BLaER1 treated with 17β-estradiol and CSF1 and Interleukin-3, amounts not matched to agents 10 nM and 100 nM (cell line): ENCODE data around the gene TSPAN3.

Source experiments
- H3K27ac ChIP-seq, 11 experiments: shearing (Covaris generic); formaldehyde crosslinking; 2 replicates each; pipeline ENCODE4 v1.8.1; 2022
- H3K27me3 ChIP-seq, 11 experiments: shearing (Covaris generic); formaldehyde crosslinking; 2 replicates each; pipeline ENCODE4 v1.8.1; 2022
- H3K36me3 ChIP-seq, 11 experiments: shearing (Covaris generic); formaldehyde crosslinking; 2 replicates each; pipeline ENCODE4 v1.8.1; 2022
- H3K4me1 ChIP-seq, 10 experiments: shearing (Covaris generic); formaldehyde crosslinking; 2 replicates each; pipeline ENCODE4 v1.8.1; 2022
- H3K4me2 ChIP-seq, 11 experiments: shearing (Covaris generic); formaldehyde crosslinking; 2 replicates each; pipeline ENCODE4 v1.8.1; 2022
- H3K4me3 ChIP-seq, 10 experiments: shearing (Covaris generic); formaldehyde crosslinking; 2 replicates each; pipeline ENCODE4 v1.8.1; 2022
- H3K9ac ChIP-seq, 11 experiments: shearing (Covaris generic); formaldehyde crosslinking; 2 replicates each; pipeline ENCODE4 v1.8.1; 2022
- H3K9me3 ChIP-seq, 11 experiments: shearing (Covaris generic); formaldehyde crosslinking; replicated peaks in 1 of 11; 2 replicates each; pipeline ENCODE4 v1.8.1; 2022
- H4K20me1 ChIP-seq, 11 experiments: shearing (Covaris generic); formaldehyde crosslinking; 2 replicates each; pipeline ENCODE4 v1.8.1; 2022
- Cebpa-rat ChIP-seq, 11 experiments: shearing (Covaris generic); IDR thresholded peaks; 2 replicates each; pipeline ENCODE4 v1.8.1; 2022

TSPAN3 gene

DNA sequence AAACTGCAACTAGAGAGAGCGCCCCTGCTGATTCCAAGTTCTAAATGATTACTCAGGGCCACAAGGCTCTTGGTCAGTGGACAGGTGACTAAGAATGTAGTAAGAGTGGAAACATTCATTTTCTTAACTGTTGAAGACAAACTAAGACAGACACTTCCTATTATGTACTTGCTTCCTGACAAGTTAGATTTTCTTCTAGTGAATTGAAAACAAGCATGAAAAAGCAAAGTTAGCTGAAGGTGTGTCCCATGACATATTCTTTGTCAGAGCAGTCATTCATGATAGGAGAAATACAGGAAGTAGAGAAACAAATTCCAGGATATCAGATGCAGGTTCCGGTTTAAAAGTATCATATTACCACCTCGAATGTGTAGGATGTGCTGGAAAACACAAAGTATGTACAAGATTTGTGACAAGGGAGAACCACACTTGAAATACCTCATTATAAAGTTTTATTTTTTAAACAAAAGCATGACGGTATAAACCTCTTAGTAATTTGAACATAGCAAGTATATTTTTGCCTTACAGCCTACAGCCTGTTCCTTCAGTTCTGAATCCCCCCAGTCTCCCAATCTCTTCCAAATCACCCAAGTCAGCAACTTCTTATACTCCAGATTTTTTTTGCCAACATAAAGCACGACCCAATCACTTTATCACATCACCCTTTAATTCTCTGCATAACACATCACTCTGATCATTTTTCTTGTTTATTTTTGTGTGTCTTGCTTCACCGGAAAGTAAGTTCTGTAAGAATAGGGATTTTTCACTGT lies 6.2 kb downstream of the TSPAN3 start:
- no peak overlapping the region for H3K9ac ChIP-seq
- H4K20me1 ChIP-seq: peaks cover 12 to 100% (median 99%) of the 10 kb centered on the region in 11 experiments; a peak in 20 of 22 replicates
- no peaks in the 10 kb centered on the region for H3K27me3 ChIP-seq
- peak overlapping the region in 8 of 11 experiments; percentile 3 to 76 (median 23); a peak in 12 of 22 replicates for H3K4me2 ChIP-seq
- TF ChIP-seq Cebpa-rat (IDR thresholded peaks at IDR 0.05): no peak
- no peaks in the 10 kb centered on the region for H3K9me3 ChIP-seq
- H3K27ac ChIP-seq: peak overlapping the region in 5 of 11 experiments; percentile 9 to 47 (median 33); a peak in 6 of 22 replicates
- peaks cover 61 to 96% (median 81%) of the 10 kb centered on the region in 10 experiments for H3K4me1 ChIP-seq
- H3K36me3 ChIP-seq: peaks cover 0 to 57% (median 24%) of the 10 kb centered on the region in 11 experiments; a peak in 13 of 22 replicates
- H3K4me3 ChIP-seq: no peak overlapping the region

- peak overlapping the region in 4 of 11 experiments; percentile 9 to 47 (median 36); a peak in 5 of 22 replicates for H3K27ac ChIP-seq
- peaks cover 12 to 100% (median 99%) of the 10 kb centered on the region in 11 experiments; a peak in 20 of 22 replicates for H4K20me1 ChIP-seq
- H3K4me1 ChIP-seq: peaks cover 62 to 96% (median 81%) of the 10 kb centered on the region in 10 experiments
- no peaks in the 10 kb centered on the region for H3K27me3 ChIP-seq
- no peak overlapping the region for H3K9ac ChIP-seq
- TF ChIP-seq Cebpa-rat (IDR thresholded peaks at IDR 0.05): no peak
- H3K36me3 ChIP-seq: peaks cover 0 to 56% (median 22%) of the 10 kb centered on the region in 11 experiments; a peak in 13 of 22 replicates
- H3K4me3 ChIP-seq: no peak overlapping the region
- H3K9me3 ChIP-seq: no peaks in the 10 kb centered on the region
- peak overlapping the region in 6 of 11 experiments; percentile 3 to 76 (median 34); a peak in 10 of 22 replicates for H3K4me2 ChIP-seq
Observed at GRCh38 chr15:77064063-77064462, 6.8 kb downstream of the TSPAN3 start.

DNA sequence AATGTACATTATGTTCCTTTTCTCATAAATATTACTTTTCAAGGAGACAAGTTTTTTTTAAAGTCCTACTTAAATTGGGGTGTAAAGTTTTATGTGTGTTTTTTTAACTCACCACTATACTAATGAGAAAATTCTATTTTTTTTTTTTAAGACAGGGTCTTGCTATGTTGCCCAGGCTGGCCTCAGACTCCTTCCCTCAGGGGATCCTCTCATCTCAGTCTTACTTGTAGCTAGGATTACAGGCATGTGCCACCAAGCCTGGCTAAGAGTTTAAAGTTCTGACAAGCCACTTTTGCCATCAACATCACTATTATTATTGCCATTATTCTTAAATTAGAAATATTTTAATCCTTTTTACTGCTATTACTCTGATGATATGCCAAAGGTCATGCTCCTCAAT lies 7.7 kb downstream of the TSPAN3 start:
- H3K27ac ChIP-seq: 0 out of 22 replicates have a peak overlapping the region, but pooled peaks of 1 of the 11 experiments have one; percentile 39
- no peak overlapping the region for H3K4me3 ChIP-seq
- no peak for TF ChIP-seq Cebpa-rat (IDR thresholded peaks at IDR 0.05)
- H3K36me3 ChIP-seq: peaks cover 0 to 55% (median 19%) of the 10 kb centered on the region in 11 experiments; a peak in 11 of 22 replicates
- H3K27me3 ChIP-seq: no peaks in the 10 kb centered on the region
- peaks cover 55 to 94% (median 75%) of the 10 kb centered on the region in 10 experiments for H3K4me1 ChIP-seq
- no peak overlapping the region for H3K9ac ChIP-seq
- H3K9me3 ChIP-seq: no peaks in the 10 kb centered on the region
- peak overlapping the region in 1 of 11 experiments; percentile 1; a peak in 1 of 22 replicates for H3K4me2 ChIP-seq
- H4K20me1 ChIP-seq: peaks cover 12 to 100% (median 99%) of the 10 kb centered on the region in 11 experiments; a peak in 20 of 22 replicates

- H3K4me1 ChIP-seq: peaks cover 39 to 73% (median 64%) of the 10 kb centered on the region in 10 experiments
- H3K4me3 ChIP-seq: peak overlapping the region in 1 of 10 experiments; percentile 4; a peak in 2 of 20 replicates
- peak overlapping the region; percentile 5 to 70 (median 49); a peak in 18 of 22 replicates for H3K27ac ChIP-seq
- H3K36me3 ChIP-seq: peaks cover 5 to 56% (median 26%) of the 10 kb centered on the region in 11 experiments; a peak in 16 of 22 replicates
- no peaks in the 10 kb centered on the region for H3K27me3 ChIP-seq
- H3K9me3 ChIP-seq: no peaks in the 10 kb centered on the region
- peak overlapping the region; percentile 3 to 58 (median 23); a peak in 13 of 22 replicates for H3K9ac ChIP-seq
- H4K20me1 ChIP-seq: peaks cover 12 to 100% (median 99%) of the 10 kb centered on the region in 11 experiments; a peak in 20 of 22 replicates
- no peak for TF ChIP-seq Cebpa-rat (IDR thresholded peaks at IDR 0.05)
- H3K4me2 ChIP-seq: peak overlapping the region; percentile 59 to 85 (median 73)
Observed at GRCh38 chr15:77060546-77060945, 10.4 kb downstream of the TSPAN3 start.

DNA sequence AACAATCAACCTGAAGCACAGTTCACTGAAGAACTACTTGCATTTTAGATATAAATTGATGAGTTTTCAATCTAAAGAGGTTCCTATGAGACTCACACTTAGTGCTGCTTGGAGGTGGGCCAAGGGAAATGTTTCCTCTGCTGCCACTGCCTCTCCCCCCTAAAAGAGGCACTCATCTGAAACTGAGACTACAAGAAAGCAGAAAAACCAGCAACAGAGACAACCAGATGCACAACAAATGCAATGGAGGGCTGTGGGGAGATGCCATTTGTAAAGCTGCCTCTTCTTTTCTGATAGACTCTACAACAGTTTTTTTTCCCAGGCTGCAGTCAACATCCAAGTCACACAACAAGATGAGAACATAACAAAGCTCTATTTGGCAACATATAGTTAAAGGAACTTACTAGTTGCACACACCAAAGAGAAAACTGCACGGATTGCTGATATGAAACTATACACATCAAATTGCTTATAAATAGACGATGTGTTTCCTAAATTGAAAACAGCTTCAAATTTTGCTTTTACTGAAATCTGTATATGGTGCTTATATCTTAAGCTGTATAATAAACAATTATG lies 11.0 kb downstream of the TSPAN3 start:
- Histone ChIP-seq H3K9ac (peak overlapping the region; percentile 23 to 58 (median 46); a peak in 17 of 22 replicates), H3K4me2 (peak overlapping the region; percentile 59 to 85 (median 73)), H3K4me1 (peaks cover 37 to 72% (median 59%) of the 10 kb centered on the region in 10 experiments), H3K9me3 (no peaks in the 10 kb centered on the region), H3K27me3 (no peaks in the 10 kb centered on the region), H3K27ac (peak overlapping the region in 10 of 11 experiments; percentile 36 to 70 (median 54); a peak in 19 of 22 replicates), H3K36me3 (peaks cover 10 to 59% (median 33%) of the 10 kb centered on the region in 11 experiments; a peak in 17 of 22 replicates), H4K20me1 (peaks cover 12 to 100% (median 99%) of the 10 kb centered on the region in 11 experiments; a peak in 20 of 22 replicates), H3K4me3 (peak overlapping the region in 2 of 10 experiments; percentile 4 to 12; a peak in 3 of 20 replicates)
- TF ChIP-seq Cebpa-rat (IDR thresholded peaks at IDR 0.05): no peak

GRCh38 chr15:77058468-77058867 lies 12.4 kb downstream of the TSPAN3 start:
- TF ChIP-seq Cebpa-rat (IDR thresholded peaks at IDR 0.05): no peak
- H3K4me1 ChIP-seq: peaks cover 37 to 65% (median 56%) of the 10 kb centered on the region in 10 experiments
- H3K9ac ChIP-seq: no peak overlapping the region
- H3K9me3 ChIP-seq: no peaks in the 10 kb centered on the region
- H3K27ac ChIP-seq: no peak overlapping the region
- no peak overlapping the region for H3K4me3 ChIP-seq
- H3K36me3 ChIP-seq: peaks cover 14 to 63% (median 40%) of the 10 kb centered on the region in 11 experiments; a peak in 17 of 22 replicates
- H3K4me2 ChIP-seq: no peak overlapping the region; a peak in 1 of 22 replicates
- H3K27me3 ChIP-seq: no peaks in the 10 kb centered on the region
- H4K20me1 ChIP-seq: peaks cover 12 to 100% (median 85%) of the 10 kb centered on the region in 11 experiments; a peak in 20 of 22 replicates

- peaks cover 12 to 95% (median 78%) of the 10 kb centered on the region in 11 experiments; a peak in 20 of 22 replicates for H4K20me1 ChIP-seq
- peaks cover 39 to 61% (median 55%) of the 10 kb centered on the region in 10 experiments for H3K4me1 ChIP-seq
- H3K27me3 ChIP-seq: no peaks in the 10 kb centered on the region
- H3K9ac ChIP-seq: 0 out of 22 replicates have a peak overlapping the region, but pooled peaks of 1 of the 11 experiments have one; percentile 8
- peaks cover 18 to 63% (median 47%) of the 10 kb centered on the region in 11 experiments for H3K36me3 ChIP-seq
- H3K27ac ChIP-seq: no peak overlapping the region
- TF ChIP-seq Cebpa-rat (IDR thresholded peaks at IDR 0.05): no peak
- H3K4me3 ChIP-seq: no peak overlapping the region
- no peak overlapping the region for H3K4me2 ChIP-seq
- no peaks in the 10 kb centered on the region for H3K9me3 ChIP-seq
Observed at GRCh38 chr15:77057685-77058084, 13.2 kb downstream of the TSPAN3 start.

GRCh38 chr15:77057072-77057471 lies 13.8 kb downstream of the TSPAN3 start:
- Histone ChIP-seq H3K9ac (no peak overlapping the region), H3K36me3 (peaks cover 25 to 69% (median 53%) of the 10 kb centered on the region in 11 experiments), H4K20me1 (peaks cover 12 to 95% (median 72%) of the 10 kb centered on the region in 11 experiments; a peak in 20 of 22 replicates), H3K9me3 (no peaks in the 10 kb centered on the region), H3K4me1 (peaks cover 35 to 55% (median 49%) of the 10 kb centered on the region in 10 experiments), H3K27ac (no peak overlapping the region), H3K4me2 (no peak overlapping the region), H3K27me3 (no peaks in the 10 kb centered on the region), H3K4me3 (no peak overlapping the region)
- no peak for TF ChIP-seq Cebpa-rat (IDR thresholded peaks at IDR 0.05)
